GM19463 (cell line): ENCODE results near the gene TBATA.

ENCODE experiments used
- ATAC-seq: cut with Tn5 transposase; IDR thresholded peaks from one replicate; pipeline ENCODE4 v1.9.1; 2021; ENCODE audit warnings: mild to moderate bottlenecking, moderate library complexity; ENCODE audit not compliant: unreplicated experiment

Gene TBATA

DNA sequence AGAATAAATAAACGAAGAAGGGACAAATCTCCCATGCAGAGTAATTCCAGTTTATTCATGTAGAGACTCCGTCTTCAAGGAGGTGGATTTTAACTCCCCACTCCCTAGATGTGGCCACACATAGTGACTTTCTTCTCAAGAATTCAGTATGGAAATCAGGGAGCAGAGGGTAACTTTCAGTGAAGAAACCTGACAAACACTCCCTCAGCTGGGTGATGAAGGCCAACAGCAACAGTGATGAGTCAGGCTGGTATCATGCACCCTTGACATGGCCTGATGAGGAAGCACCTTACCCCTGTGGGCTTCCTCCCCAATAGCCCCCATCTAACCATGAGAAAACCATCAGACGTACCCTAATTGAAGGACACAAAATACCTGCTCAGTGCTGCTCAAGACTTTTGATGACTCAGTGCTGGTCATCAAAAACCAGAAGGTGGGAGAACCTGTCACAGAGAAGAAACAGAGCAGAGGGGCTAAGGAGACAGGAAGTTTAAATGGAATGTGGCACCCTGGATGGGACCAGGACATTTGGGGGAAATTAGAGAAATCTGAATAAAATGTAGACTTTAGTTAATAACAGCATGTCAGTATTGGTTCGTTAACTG lies 62.3 kb downstream of the TBATA start:
- ATAC-seq = no peak
